HG03025 (cell line): ENCODE measurements around the gene HOXB3.
"Not testable (repeated sequence)": the region's sequence is repeated elsewhere in the genome, so short reads cannot be mapped to it uniquely, and the experiment has no call there.

ENCODE experiments used
- ATAC-seq: cut with Tn5 transposase; IDR thresholded peaks from one replicate; pipeline ENCODE4 v1.9.1; 2021; ENCODE audit warnings: mild to moderate bottlenecking, moderate library complexity; ENCODE audit not compliant: unreplicated experiment, low FRiP score

HOXB3 gene

DNA sequence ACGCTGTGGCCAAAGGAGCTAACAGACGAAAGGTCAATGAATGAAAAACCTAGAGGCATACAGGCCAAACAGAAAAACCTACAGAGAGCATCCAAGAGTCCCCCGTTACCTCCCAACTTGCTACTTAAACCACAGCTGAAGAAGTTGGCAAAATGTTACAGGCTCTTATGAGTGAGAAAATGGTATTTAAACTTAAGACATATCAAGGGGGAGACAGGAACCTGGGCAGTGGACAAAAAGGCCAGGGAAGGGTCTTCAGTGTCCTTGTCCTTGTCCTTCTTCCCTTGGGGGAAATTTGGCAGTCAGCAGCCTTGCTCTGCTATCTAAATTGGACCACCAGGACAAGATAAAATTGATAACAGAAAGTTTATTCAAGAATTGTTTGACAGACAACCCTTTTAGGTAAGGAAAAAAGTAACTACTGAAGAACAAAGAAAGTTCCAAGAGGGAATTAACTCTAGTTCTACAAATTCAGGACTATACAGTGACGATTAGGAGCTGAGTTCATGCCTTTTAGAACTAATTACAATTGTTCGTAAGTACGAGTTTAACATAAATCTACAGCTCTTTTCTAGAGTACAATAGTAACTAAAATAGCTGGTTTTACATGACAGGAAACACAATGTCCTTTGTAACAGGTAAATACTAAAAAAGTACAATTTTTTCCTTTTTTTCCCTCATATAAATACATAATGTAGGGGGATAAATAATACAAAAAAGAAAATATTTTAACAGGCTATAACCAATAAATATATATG lies 41.3 kb downstream of the HOXB3 start:
- no peak for ATAC-seq

DNA sequence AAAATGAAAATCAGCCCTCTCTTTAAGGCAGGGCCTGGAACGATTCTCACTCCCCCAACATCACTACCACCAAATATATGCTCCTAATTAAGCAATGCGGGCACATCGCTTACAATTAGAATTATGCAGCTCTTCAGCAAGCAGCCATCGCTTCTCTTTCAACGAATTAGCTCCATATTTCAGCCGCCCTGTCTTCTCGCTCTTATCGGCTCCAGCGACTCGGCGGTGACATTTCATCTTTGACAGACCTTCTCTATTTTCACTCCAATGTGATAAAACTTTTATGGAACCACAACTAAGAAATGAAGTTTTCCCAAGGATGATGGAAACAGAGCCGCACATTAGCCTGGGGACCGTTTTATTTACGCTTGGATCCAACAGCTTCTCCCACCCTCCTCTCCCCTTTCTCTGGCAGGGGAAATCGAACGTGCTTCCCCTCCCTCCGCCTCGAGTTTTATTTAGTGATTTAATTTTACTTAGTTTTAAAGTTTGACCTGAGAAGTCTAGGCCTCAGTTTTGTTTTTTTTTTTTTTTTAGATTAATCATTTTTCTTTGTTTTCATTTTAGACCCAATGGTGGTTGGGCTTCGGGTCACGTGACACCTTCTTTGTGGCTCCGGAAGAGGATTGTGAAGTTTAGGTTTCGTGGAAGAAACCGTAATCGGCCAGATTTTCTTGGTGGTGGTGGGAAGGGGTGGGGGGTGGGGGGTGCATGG lies 42.1 kb downstream of the HOXB3 start:
- ATAC-seq: no peak

DNA sequence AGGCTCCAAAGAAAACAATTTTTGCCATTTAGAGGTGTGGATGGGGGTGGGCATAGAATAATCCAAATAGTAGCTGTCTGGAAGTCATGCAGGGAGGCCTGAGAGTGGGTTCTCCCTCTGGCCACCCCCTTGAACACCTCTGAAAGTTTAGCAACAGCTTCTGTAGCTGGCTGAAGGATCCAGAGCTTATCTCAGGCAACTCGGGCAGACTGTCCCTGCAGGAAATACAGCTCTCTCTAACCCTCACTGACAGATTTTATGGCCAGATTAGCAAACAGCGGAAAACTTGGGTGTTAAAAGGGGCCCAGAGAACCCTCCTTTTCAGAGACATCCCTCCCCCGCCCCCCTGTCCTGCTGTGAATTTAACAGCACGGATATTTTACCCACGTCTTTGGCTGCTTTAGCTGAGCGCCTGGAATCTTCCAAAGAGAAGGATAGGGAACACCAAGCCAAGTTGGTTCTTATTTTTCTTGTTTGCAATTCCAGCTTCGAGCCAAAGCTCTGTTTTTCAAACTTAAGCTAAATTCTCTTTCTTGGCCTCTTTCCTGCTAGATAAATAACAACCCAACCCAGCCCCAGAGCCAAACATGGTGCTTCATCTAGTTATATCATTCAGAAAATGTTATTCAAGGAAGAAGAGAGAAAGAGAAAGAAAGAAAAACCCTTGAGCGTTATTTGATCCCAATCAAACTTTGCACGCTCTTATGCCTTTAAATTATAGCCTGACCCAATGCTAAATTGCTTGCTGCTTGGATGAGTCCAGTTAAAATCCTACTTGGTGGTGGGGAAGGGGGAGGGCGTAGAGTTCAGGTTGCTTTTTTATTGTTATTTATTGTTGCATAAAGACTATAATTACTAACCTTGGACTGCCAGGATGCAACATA lies 42.9 kb downstream of the HOXB3 start:
- ATAC-seq: no peak

DNA sequence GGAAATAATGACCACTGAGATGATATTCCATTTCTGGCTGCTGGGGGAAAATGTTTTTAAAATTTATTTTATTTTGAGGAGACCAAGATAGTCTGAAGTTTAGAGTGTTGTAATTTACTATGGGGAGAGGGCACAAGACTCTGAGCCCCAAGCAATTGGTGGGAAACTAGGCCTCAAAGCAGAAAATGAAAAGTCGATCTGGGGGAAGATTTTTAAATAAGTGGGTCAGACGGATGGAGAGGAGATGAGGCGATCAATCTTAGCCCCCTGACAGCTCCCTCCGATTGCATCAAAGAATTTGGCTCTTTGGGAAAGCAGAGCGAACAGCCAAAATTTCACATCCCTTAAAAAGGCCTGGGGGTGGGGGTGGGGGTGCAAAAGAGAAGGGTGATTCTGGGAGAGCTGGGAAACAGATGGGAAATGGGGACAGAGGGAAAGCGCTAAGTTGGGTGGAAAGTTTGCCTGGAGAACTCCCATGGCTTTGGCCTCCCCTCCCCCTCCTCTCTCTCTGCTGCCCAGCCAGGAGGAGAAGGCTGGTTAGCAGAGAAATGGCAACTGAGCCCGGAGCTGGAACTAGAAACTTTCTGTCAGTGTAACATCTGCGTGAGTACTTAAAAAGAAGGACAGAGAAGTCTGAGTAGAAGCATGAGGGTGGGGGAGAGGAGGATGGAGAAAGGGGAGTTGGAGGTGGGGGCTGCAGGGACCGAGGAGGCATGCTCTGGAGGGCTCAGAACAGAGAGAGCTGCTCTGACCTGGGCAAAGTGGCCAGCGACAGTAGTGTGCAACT lies 43.7 kb downstream of the HOXB3 start:
- no peak for ATAC-seq

DNA sequence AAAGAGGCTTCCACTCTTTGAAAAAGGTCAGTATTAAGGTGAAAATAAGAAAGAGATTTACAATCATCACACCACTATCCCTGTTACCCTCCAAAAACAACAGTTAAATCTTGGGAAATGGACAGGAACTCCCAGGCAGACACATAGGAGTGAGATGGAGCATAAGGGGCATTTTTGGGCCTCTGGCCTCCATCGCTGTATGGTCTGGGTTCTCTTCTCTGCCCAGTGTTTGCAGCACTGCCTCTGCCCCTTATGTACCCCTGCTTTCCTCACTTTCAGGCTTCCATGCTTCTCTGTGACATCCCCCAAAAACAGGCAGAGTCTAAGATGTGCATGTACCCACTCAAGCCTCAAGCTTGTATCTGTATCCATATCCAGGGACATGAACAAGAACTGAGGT lies 44.5 kb downstream of the HOXB3 start:
- ATAC-seq: no peak

DNA sequence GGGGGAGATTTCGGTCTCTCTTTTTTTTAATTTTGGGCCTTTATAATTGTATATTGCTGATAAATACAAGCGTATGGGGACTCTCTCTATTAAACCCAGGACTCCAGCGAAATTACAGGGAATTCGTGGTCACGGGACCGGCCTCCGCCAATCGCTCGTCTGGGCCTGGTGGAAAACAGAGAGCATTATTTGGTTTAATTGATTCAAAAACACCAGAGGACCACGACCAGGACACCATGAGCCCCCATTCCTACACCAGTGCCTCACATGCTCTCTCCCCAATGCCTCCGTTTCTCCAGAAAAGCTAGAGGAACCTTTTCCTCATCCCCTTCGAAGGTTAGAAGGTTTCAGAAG lies 45.0 kb downstream of the HOXB3 start, which contains the start of gene HOXB2:
Gene HOXB2 (minus strand): TSS at position 88 of the 354 bp plus-strand sequence. CDS start 198 bp downstream, outside the sequence.
- no peak for ATAC-seq

DNA sequence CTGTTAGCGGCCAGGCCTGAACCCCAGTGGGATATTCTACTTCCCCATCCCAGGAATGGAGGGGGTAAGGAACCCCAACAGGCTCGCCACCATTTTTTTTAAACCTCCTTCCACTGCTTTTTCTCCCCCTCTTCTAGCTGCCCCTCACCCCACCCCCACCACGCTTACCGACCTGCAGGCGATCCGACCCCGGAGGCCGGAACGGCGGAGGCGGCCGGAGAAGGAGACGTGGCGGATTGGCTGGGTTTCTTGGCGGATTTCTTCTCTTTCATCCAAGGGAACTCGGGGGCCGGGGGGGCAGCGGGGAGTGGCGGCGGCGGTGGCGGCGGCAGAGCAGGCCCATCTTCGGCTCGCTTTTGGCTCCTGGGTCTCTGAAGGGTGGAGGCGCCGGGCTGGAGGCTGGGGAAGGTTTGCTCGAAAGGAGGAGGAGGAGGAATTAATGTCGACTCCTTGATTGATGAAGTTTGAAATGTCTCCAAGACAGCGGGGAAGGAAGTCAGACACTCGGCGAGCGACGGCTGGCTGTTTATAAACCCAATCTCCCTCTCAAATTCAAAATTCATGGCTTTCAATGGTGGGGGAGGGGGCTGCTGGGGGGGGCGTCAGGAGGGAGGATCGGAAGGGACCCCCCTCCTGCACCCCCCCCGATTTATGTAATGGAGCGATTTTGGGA lies 45.6 kb downstream of the HOXB3 start:
- ATAC-seq: no peak

DNA sequence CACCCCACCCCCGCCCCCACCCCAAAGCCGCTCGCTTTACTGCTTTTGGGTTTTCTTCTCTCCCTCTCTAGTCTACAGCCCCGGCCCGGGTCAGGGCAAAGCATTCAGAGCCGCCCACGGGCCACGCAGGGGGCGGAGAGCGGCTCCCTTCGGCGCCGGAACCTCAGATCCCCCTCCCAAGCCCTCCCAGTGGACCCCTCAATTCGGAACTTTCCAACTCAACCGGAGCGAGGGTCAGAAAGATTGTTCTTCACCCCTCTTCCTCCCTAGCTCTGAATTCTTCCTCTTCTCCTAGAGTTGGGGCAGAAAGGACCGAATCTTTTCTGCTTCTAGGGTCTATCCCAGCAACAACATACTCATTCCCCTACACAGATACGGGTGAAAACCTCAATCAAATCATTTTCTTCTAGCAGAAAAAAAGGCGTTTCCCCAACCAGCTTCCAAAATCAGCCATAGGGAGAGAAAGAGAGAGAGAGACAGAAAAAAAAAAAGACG lies 46.1 kb downstream of the HOXB3 start:
- no peak for ATAC-seq

DNA sequence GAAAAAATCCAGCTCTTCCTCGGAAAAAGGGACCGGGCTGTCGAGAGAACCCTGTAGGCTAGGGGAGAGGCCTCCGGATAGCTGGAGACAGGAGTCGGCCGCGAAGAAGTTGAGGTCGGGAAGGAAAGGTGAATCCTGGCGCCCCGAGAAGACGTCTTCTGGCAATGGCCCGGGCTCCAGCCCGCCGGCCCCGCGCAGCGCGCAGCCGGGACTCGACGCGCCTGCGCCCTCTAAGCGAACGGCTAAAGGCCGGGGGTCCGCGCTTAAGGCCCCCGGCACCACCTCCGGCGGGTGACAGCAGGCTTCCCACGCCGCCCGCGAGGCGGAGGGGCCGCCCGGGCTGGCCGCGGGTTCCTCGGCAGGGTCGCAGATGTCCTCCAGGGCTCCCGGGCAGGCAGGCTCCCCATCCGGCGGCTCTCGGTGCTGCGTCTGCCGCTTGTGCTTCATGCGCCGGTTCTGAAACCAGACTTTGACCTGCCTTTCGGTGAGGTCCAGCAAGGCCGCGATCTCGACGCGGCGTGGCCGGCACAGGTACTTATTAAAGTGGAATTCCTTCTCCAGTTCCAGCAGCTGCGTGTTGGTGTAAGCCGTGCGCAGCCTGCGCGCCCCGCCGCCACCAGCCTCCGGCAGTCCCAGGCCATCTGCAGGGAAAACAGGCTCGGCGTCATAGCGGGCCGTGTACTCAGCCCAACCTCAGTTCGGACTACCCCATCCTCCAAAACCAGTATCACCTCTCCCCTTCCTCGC lies 46.8 kb downstream of the HOXB3 start:
- no peak for ATAC-seq

DNA sequence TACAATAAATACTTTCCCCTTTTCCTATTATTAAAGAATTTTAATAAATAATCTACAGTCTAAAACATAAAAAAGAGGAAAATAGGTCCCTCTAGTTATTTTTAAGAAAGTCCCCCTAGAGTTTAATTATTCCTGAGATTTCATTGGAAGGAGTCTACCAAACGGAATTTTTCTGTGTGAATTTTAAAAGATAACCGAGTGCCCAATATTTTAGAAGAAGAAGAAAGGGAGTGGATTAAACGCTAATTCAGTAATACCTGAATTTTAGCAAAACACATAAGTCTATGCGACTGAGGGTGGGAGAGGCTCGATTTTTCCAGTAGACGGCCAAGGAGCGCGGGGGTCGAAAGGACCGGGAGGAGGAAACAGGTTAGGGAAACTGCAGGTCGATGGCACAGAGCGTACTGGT lies 47.3 kb downstream of the HOXB3 start:
- ATAC-seq: no peak

DNA sequence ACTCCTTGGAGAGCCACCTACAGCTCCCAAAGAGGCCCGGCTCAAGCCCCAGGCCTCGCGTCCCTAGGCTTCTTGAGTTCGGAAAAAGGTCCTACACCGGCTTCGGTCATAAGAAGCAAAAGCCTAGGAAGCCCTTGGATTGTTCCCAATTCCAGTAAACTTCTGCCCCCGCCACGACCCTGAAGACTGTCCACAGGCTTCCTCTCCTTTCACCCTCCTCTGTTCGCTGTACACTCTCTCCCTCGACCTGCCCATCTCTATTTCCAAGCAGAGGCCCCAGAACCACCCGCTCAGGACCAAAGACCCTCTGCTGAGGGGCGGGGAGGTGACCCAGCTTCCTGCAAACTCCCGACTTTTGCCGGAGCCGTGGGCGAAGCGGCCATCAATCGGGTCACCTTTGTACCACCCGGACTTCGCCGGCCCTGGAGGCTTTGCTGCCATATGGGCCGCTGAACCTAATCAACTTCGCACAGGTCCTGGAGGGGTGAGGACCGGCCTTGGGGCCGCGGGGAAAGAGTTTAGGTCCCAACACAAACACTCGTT lies 47.9 kb downstream of the HOXB3 start:
- no peak for ATAC-seq

DNA sequence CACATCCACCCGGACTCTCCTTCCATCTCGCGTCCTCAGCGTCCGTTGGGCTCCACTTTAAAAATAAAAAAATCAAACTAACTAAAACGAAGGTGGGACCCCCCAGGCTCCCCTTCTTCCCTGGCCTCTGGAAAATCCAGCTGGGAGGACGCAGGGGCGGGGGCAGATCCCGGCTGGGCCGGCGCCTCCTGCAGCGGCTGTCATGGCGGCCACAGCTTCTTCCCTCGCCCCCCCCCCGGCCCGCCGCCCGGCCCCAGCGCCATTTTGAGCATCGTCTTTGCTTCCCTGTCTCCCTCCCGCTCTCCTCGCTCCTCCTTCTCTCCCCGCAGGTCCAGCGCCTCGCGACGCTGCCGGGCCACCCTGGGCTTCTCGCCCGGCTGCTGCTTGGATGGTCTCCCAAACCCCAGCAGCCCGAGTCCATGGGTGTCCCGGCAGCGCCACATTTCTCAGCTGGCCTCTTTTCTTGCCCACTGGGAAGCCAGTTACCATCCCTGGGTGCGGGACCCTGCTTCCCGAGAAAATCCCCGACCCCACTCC lies 48.4 kb downstream of the HOXB3 start:
- ATAC-seq: no peak

DNA sequence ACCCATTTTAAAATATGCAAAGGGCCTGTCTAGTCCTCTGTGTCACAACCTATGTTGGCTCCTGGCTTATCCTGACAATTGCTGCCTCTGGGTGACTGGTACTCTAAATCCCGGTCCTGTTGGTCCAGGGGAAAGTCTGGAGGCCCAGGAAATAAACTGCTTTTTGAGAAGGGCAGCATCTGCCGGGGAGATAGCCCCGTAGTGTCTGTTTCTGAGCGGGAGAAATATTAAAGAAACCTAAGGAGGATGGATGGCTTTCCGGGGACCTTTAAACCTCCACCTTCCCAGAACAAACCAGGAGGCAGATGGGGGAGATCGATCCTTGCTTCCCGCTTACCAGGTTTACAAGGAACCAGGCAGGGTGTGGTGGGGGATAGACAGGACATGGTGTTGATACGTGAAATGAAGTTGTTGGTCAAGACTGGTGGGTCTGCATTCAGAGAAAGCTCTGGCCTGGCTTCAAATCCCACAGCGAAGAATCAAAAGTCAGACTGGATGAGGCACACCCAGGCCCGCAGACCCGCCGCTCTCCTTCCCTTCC lies 48.9 kb downstream of the HOXB3 start:
- no peak for ATAC-seq

DNA sequence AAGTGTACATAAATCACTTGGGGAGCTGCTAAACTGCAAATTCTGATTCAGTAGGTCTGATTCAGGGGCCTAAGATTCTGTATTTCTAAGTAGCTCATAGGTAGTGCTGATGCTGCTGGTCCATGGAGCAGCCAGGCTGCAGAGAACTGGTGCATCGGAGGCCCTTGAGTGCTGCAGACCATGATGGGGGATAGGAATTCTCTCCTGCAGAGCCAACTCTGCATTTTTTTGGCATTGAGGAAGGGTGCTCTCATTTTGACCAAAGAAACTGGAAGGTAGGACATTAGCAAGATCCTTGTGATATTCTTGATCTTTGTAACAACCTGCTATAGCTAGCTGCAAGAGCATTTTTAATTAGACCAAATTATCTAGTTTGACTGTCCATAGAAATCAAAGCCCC lies 49.8 kb downstream of the HOXB3 start:
- ATAC-seq: no peak

DNA sequence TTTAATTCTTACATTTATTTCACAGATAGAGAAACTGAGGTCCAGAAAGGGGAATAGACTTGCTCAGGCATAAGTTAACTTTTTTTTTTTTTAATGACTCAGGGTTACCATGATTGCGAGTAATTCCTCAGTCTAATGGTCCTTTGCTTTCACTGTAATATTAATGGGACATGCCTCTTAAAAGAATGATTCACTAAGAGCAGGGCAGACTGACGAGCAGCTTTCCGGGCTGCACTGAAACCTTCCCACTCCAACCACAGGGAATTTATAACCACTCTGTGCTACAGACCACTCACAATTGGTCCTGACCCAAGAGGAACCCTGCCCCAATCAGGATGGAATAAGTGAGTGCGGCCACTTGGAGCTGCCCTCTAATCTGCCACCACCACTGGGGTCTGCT lies 50.9 kb downstream of the HOXB3 start:
- no peak for ATAC-seq

DNA sequence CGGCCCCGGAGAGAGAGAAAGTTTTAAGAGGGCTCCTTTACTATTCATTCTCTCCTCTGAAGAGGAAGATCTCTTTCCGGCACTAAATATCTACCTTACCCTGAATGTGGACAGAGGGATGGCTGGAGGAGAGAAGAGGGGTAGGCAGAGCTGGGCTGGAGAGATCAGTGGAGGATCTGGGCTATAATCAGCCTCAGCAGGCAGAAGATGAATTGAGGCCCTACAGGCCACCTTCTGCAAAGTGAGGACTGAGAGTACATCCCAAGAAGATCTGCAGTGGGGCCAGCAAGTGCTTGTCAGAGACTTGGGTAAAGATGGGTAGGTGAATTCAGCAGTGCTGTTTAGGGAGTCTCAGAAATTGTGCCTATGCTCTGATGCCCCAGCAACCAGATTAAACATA lies 52.7 kb downstream of the HOXB3 start:
- ATAC-seq: no peak

DNA sequence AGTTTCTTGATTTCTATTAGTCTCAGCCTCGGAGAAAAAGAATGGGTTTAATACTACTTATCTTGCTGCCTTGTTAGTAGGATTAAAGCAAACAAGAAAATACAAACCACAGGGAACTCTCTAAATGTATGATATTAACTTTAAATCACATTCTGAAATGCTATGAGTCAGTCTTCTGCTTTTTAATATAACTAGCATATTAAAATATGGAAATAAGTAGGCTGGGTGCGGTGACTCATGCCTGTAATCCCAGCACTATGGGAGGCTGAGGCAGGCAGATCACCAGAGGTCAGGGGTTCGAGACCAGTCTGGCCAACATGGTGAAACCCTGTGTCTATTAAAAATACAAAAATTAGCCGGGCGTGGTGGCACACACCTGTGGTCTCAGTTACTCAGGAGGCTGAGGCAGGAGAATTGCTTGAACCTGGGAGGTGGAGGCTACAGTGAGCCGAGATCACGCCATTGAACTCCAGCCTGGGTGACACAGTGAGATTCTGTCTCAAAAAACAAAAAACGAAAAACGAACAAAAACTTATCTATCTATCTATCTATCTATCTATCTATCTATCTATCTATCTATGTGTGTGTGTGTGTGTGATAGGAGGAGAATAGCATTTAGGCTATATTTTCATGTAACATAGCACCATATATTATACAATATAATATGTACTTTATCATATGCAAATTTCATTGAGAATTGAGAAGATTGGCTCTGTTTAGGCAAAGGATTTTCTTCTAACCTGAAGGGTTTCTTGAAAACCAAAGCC lies 54.1 kb downstream of the HOXB3 start:
- ATAC-seq: not testable (repeated sequence)
